ENCODE measurements around the gene NTNG1. TPM values are rescaled to one million over a fixed set of nuclear protein-coding genes. Genes with fewer than 3 reads are reported as not detected.

Gene NTNG1
- total RNA-seq, 2 donors from 2014 or later: 2.5 to 2.6 TPM

DNA sequence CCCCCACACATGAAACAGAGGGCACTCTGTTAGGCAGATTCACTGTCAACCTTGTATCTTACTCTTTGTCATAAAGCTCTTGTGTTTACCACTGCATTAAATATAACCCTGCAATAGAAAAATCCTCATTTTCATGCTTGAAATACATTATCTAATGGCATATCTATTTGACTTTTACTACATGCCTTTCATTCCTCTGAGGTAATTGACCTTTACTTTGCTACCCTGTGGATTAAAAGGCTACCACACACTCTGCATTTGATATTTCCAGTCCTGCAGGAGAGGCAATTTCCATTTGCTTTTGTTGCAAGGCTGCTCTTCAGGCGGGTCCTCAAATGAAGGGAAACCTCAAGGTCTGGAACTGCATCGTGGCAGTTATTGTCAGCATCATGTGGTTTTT lies 238.0 kb downstream of the NTNG1 start:
- H3K27me3 ChIP-seq (ENCODE audit: control insufficient read depth, insufficient read depth, low read length, poor library complexity, severe bottlenecking): no peaks in the 10 kb centered on the region
- H3K4me1 ChIP-seq (ENCODE audit: control insufficient read depth, insufficient read depth, low read length): peaks cover 3% of the 10 kb centered on the region
- no peak overlapping the region for H3K27ac ChIP-seq (ENCODE audit: low read depth, low read length)
- H3K9me3 ChIP-seq (ENCODE audit: control insufficient read depth, low read length): no peaks in the 10 kb centered on the region
- no peak for DNase-seq
- Mint-ChIP-seq H3K4me3 (no peak overlapping the region), H3K4me1 (peaks cover 13% of the 10 kb centered on the region), H3K27ac (no peak overlapping the region), H3K36me3 (ENCODE audit: low read depth) (no peaks in the 10 kb centered on the region), H3K9me3 (no peaks in the 10 kb centered on the region), H3K27me3 (ENCODE audit: insufficient read depth) (no peaks in the 10 kb centered on the region)
- TF ChIP-seq, protein P1, sequence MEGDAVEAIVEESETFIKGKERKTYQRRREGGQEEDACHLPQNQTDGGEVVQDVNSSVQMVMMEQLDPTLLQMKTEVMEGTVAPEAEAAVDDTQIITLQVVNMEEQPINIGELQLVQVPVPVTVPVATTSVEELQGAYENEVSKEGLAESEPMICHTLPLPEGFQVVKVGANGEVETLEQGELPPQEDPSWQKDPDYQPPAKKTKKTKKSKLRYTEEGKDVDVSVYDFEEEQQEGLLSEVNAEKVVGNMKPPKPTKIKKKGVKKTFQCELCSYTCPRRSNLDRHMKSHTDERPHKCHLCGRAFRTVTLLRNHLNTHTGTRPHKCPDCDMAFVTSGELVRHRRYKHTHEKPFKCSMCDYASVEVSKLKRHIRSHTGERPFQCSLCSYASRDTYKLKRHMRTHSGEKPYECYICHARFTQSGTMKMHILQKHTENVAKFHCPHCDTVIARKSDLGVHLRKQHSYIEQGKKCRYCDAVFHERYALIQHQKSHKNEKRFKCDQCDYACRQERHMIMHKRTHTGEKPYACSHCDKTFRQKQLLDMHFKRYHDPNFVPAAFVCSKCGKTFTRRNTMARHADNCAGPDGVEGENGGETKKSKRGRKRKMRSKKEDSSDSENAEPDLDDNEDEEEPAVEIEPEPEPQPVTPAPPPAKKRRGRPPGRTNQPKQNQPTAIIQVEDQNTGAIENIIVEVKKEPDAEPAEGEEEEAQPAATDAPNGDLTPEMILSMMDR (conservative IDR thresholded peaks at IDR 0.05): no peak
- H3K4me3 ChIP-seq (ENCODE audit: low read length): no peak overlapping the region
- 82 to 92% methylated on average over 1 to 2 of the region's 2 CpGs for WGBS, 2 experiments (ENCODE audit: insufficient coverage in 1 of 2, insufficient read length in 1 of 2)
- H3K36me3 ChIP-seq (ENCODE audit: control insufficient read depth, insufficient read depth, low read length): no peaks in the 10 kb centered on the region
- no peak overlapping the region for H3K9ac ChIP-seq (ENCODE audit: extremely low read depth, low read length, poor library complexity, severe bottlenecking)

DNA sequence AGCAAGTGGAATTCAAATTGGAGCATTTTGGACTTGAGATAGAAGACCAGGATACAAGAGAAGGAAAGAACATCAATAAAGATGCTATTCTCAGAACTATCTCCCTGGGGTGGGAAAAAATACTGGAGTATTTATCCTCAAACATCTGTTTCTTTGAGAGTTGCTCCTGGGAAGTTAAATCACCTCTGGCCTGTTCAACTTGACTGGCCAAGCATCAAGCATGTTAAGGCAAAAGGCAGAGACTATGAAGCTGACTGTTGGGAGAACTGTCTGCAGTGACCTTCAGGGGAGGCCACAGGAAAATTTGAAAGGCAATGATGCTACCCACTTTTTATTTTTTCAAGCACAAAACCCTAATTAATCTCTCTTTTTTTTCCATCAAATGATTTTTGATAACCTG lies 239.0 kb downstream of the NTNG1 start:
- Histone ChIP-seq H3K27ac (ENCODE audit: low read depth, low read length) (no peak overlapping the region), H3K27me3 (ENCODE audit: control insufficient read depth, insufficient read depth, low read length, poor library complexity, severe bottlenecking) (no peaks in the 10 kb centered on the region), H3K4me3 (ENCODE audit: low read length) (no peak overlapping the region), H3K36me3 (ENCODE audit: control insufficient read depth, insufficient read depth, low read length) (no peaks in the 10 kb centered on the region), H3K9me3 (ENCODE audit: control insufficient read depth, low read length) (no peaks in the 10 kb centered on the region), H3K9ac (ENCODE audit: extremely low read depth, low read length, poor library complexity, severe bottlenecking) (no peak overlapping the region), H3K4me1 (ENCODE audit: control insufficient read depth, insufficient read depth, low read length) (peaks cover 3% of the 10 kb centered on the region)
- no peak overlapping the region for H3K4me3 Mint-ChIP-seq
- no peak for DNase-seq
- no peaks in the 10 kb centered on the region for H3K27me3 Mint-ChIP-seq (ENCODE audit: insufficient read depth)
- peaks cover 13% of the 10 kb centered on the region for H3K4me1 Mint-ChIP-seq
- TF ChIP-seq, protein P1 (conservative IDR thresholded peaks at IDR 0.05): no peak
- no peaks in the 10 kb centered on the region for H3K9me3 Mint-ChIP-seq
- H3K36me3 Mint-ChIP-seq (ENCODE audit: low read depth): no peaks in the 10 kb centered on the region
- H3K27ac Mint-ChIP-seq: no peak overlapping the region

DNA sequence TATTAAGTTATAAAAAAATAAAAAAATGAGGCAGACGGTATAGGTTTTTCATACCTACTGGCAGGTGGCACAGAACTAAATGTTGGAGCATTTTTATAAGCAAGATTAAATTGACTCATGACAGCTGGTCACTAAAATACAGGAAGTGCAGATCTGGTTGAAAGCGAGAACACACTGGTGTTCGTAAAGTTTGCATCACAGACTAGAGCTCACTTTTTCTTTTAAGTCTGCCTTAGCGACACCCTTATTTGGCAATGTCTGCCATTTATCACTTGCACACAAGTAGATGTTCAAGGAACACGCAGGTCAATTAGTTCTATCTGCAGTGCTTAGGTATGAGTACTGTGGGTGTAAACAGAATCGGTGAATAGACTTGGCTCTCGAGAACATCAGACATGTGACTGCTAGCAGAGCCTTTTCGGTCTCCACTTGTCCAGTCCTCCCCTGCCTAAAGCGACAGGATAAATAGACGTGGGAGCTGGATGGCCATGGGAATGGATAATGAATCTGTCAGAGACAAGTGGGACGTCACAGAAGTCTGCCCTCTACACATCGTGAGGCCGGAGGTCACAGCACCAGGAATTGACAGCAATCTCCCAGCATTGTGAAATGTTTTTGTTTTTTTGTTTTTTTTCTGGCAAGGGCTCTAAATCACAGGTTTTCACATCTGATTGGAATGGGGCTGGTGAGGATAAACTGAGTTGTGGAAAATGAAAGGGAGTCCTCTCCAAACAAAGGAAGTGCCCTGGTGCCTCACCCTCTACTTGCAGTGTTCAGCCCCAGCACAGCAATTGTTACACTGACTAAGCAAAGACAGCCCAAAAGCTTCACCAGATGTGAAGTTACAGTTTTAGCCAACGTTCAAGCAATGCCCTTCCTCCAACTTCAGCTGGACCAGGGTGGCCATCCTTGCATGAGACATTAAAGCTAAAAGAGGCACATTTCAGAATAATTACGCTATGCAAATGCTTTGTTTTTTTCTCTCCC lies 248.9 kb downstream of the NTNG1 start:
- no peaks in the 10 kb centered on the region for H3K36me3 ChIP-seq (ENCODE audit: control insufficient read depth, insufficient read depth, low read length)
- H3K36me3 Mint-ChIP-seq (ENCODE audit: low read depth): no peaks in the 10 kb centered on the region
- H3K27ac ChIP-seq (ENCODE audit: low read depth, low read length): no peak overlapping the region
- no peaks in the 10 kb centered on the region for H3K27me3 ChIP-seq (ENCODE audit: control insufficient read depth, insufficient read depth, low read length, poor library complexity, severe bottlenecking)
- H3K4me1 Mint-ChIP-seq: peaks cover 5% of the 10 kb centered on the region
- no peak for DNase-seq
- H3K27me3 Mint-ChIP-seq (ENCODE audit: insufficient read depth): no peaks in the 10 kb centered on the region
- 76 to 88% methylated on average over 11 to 15 of the region's 15 CpGs for WGBS, 2 experiments (ENCODE audit: insufficient coverage in 1 of 2, insufficient read length in 1 of 2)
- H3K9me3 Mint-ChIP-seq: no peaks in the 10 kb centered on the region
- no peak overlapping the region for H3K4me3 Mint-ChIP-seq
- peaks cover under 1% of the 10 kb centered on the region for H3K4me1 ChIP-seq (ENCODE audit: control insufficient read depth, insufficient read depth, low read length)
- no peak overlapping the region for H3K9ac ChIP-seq (ENCODE audit: extremely low read depth, low read length, poor library complexity, severe bottlenecking)
- TF ChIP-seq, protein P1 (conservative IDR thresholded peaks at IDR 0.05): no peak
- H3K4me3 ChIP-seq (ENCODE audit: low read length): no peak overlapping the region
- no peak overlapping the region for H3K27ac Mint-ChIP-seq
- H3K9me3 ChIP-seq (ENCODE audit: control insufficient read depth, low read length): no peaks in the 10 kb centered on the region
